H9 (cell line): ENCODE data around the gene METTL23. TPM values are rescaled to one million over a fixed set of nuclear protein-coding genes. Genes with fewer than 3 reads are reported as not detected.

Experiments used
- DNase-seq: peaks from one replicate; pipeline ENCODE4 v3.0.0-alpha.2; 2017
- H2AFZ ChIP-seq: one replicate; pipeline ENCODE4 v1.6.1; 2013; ENCODE audit warnings: mild to moderate bottlenecking, low read length, control low read depth, moderate library complexity
- H2AK5ac ChIP-seq: 2 replicates; pipeline ENCODE4 v1.6.1; 2013; ENCODE audit warnings: low read length, control low read depth, mixed read lengths; ENCODE audit not compliant: insufficient read length
- H2BK120ac ChIP-seq: one replicate; pipeline ENCODE4 v1.6.1; 2013; ENCODE audit warnings: low read depth, mild to moderate bottlenecking, low read length, control low read depth, inconsistent platforms; ENCODE audit not compliant: poor library complexity, severe bottlenecking
- H2BK12ac ChIP-seq: 2 replicates; pipeline ENCODE4 v1.6.1; 2013; ENCODE audit warnings: low read length, control low read depth, mixed read lengths, low read depth; ENCODE audit not compliant: insufficient read length
- H2BK15ac ChIP-seq: 2 replicates; pipeline ENCODE4 v1.6.1; 2013; ENCODE audit warnings: low read depth, low read length, control low read depth
- H2BK20ac ChIP-seq: one replicate; pipeline ENCODE4 v1.6.1; 2013; ENCODE audit warnings: low read depth, mild to moderate bottlenecking, low read length, control low read depth, inconsistent platforms; ENCODE audit not compliant: poor library complexity, severe bottlenecking
- H2BK5ac ChIP-seq: 2 replicates; pipeline ENCODE4 v1.6.1; 2013; ENCODE audit warnings: low read length, control low read depth, mixed read lengths; ENCODE audit not compliant: insufficient read length
- H3K14ac ChIP-seq: 2 replicates; pipeline ENCODE4 v1.6.1; 2013; ENCODE audit warnings: low read length, control low read depth; ENCODE audit not compliant: insufficient read depth
- H3K18ac ChIP-seq: 2 replicates; pipeline ENCODE4 v1.6.1; 2013; ENCODE audit warnings: low read depth, mild to moderate bottlenecking, mixed read lengths, low read length, control low read depth; ENCODE audit not compliant: insufficient read length
- H3K23ac ChIP-seq: 2 replicates; pipeline ENCODE4 v1.6.1; 2013; ENCODE audit warnings: low read length, control low read depth, mixed read lengths, low read depth; ENCODE audit not compliant: insufficient read length
- H3K23me2 ChIP-seq: 2 replicates; pipeline ENCODE4 v1.6.1; 2013; ENCODE audit warnings: low read depth, mild to moderate bottlenecking, mixed read lengths, low read length, control low read depth; ENCODE audit not compliant: insufficient read length, poor library complexity, severe bottlenecking
- H3K27ac ChIP-seq: 2 replicates; pipeline ENCODE4 v1.5.1; 2013; ENCODE audit warnings: low read length, control low read depth, mixed read lengths, low read depth; ENCODE audit not compliant: insufficient read length
- H3K27me3 ChIP-seq: 2 replicates; pipeline ENCODE4 v1.6.1; 2013; ENCODE audit warnings: low read length, control low read depth, inconsistent platforms; ENCODE audit not compliant: insufficient read depth
- H3K4ac ChIP-seq: 2 replicates; pipeline ENCODE4 v1.6.1; 2013; ENCODE audit warnings: low read depth, mild to moderate bottlenecking, control low read depth, inconsistent platforms, low read length, moderate library complexity
- H3K4me1 ChIP-seq: 2 replicates; pipeline ENCODE4 v1.6.1; 2013; ENCODE audit warnings: low read length, control low read depth, inconsistent platforms; ENCODE audit not compliant: insufficient read depth
- H3K4me2 ChIP-seq: 2 replicates; pipeline ENCODE4 v1.6.1; 2013; ENCODE audit warnings: low read length, control low read depth, mixed read lengths; ENCODE audit not compliant: insufficient read length, insufficient read depth
- H3K56ac ChIP-seq: 2 replicates; pipeline ENCODE4 v1.6.1; 2013; ENCODE audit warnings: low read depth, mild to moderate bottlenecking, mixed read lengths, low read length, control low read depth; ENCODE audit not compliant: insufficient read length
- H3K79me1 ChIP-seq: 2 replicates; pipeline ENCODE4 v1.6.1; 2013; ENCODE audit warnings: low read depth, mild to moderate bottlenecking, moderate library complexity, low read length, control low read depth, inconsistent platforms; ENCODE audit not compliant: insufficient read depth, poor library complexity, severe bottlenecking
- H3K79me2 ChIP-seq: 2 replicates; pipeline ENCODE4 v1.6.1; 2013; ENCODE audit warnings: low read length, control low read depth, inconsistent platforms; ENCODE audit not compliant: insufficient read depth
- H3K9ac ChIP-seq: 2 replicates; pipeline ENCODE4 v1.6.1; 2013; ENCODE audit warnings: low read length, control low read depth, mixed read lengths; ENCODE audit not compliant: insufficient read length; ENCODE audit errors: extremely low read depth
- H3K9me3 ChIP-seq: one replicate; pipeline ENCODE4 v1.6.1; 2013; ENCODE audit warnings: low read depth, low read length, inconsistent platforms; ENCODE audit not compliant: control insufficient read depth
- H3T11ph ChIP-seq: one replicate; pipeline ENCODE4 v1.6.1; 2013; ENCODE audit warnings: mild to moderate bottlenecking, low read length, control low read depth, inconsistent platforms
- H4K20me1 ChIP-seq: one replicate; pipeline ENCODE4 v1.6.1; 2013; ENCODE audit not compliant: control insufficient read depth, insufficient read length, insufficient read depth
- H4K5ac ChIP-seq: 2 replicates; pipeline ENCODE4 v1.6.1; 2013; ENCODE audit warnings: low read depth, mild to moderate bottlenecking, mixed read lengths, low read length, control low read depth; ENCODE audit not compliant: insufficient read length
- H4K8ac ChIP-seq: replicated peaks from 2 replicates; pipeline ENCODE4 v1.6.1; 2013; ENCODE audit warnings: low read length, control low read depth, mixed read lengths, low read depth; ENCODE audit not compliant: insufficient read length
- H4K91ac ChIP-seq: 2 replicates; pipeline ENCODE4 v1.6.1; 2013; ENCODE audit warnings: low read depth, mild to moderate bottlenecking, moderate library complexity, mixed read lengths, low read length, control low read depth; ENCODE audit not compliant: insufficient read length
- H3K27ac Mint-ChIP-seq, 3 experiments: 2 replicates in 2 of 3; 3 replicates in 1 of 3; pipeline ENCODE4 v1.8.0; 2020 to 2021; ENCODE audit warnings: mixed read lengths in 3 of 3, mild to moderate bottlenecking in 1 of 3, moderate library complexity in 1 of 3
- H3K27me3 Mint-ChIP-seq: 2 replicates; pipeline ENCODE4 v1.8.0; 2021; ENCODE audit warnings: low read depth, mild to moderate bottlenecking, moderate library complexity, mixed read lengths
- H3K36me3 Mint-ChIP-seq, 3 experiments: 2 replicates in 2 of 3; 3 replicates in 1 of 3; pipeline ENCODE4 v1.8.0; 2020 to 2021; ENCODE audit warnings: low read depth in 3 of 3, mixed read lengths in 3 of 3; ENCODE audit not compliant: insufficient read depth in 1 of 3
- H3K4me1 Mint-ChIP-seq, 2 experiments: 2 replicates each; pipeline ENCODE4 v1.8.0; 2020; ENCODE audit warnings: mixed read lengths in 2 of 2
- H3K4me3 Mint-ChIP-seq, 2 experiments: 2 replicates in 1 of 2; 3 replicates in 1 of 2; pipeline ENCODE4 v1.8.0; 2020 to 2021; ENCODE audit warnings: mild to moderate bottlenecking in 2 of 2, mixed read lengths in 2 of 2, moderate library complexity in 1 of 2
- H3K9me3 Mint-ChIP-seq, 2 experiments: 2 replicates in 1 of 2; 3 replicates in 1 of 2; pipeline ENCODE4 v1.8.0; 2020; ENCODE audit warnings: mild to moderate bottlenecking in 2 of 2, mixed read lengths in 2 of 2, moderate library complexity in 1 of 2
- CTCF ChIP-seq: fragments of 200-600 bp; sonication (generic); conservative IDR thresholded peaks from 3 replicates; pipeline ENCODE4 v1.8.0; 2021; ENCODE audit warnings: antibody characterized with exemption, mild to moderate bottlenecking
- WGBS: extraction: QIAGEN DNeasy Blood & Tissue Kit; methylation state at CpG from one replicate; pipeline ENCODE4 v1.1.7; 2013; ENCODE audit warnings: missing lambda C conversion rate, low lambda C conversion rate, mixed read lengths; ENCODE audit not compliant: insufficient read length; ENCODE audit errors: extremely low coverage; 5-methylcytosine and 5-hydroxymethylcytosine counted together
- total RNA-seq: library from RNA; stranded (reverse); gene quantifications from 2 replicates; pipeline ENCODE4 v1.2.1, GENCODE V29; 2021

Gene METTL23
- total RNA-seq, 1 experiment from 2014 or later: 29.9 TPM

- Mint-ChIP-seq H3K27ac (peak overlapping the region in 2 of 3 experiments; percentile 53 to 59; a peak in 3 of 7 replicates), H3K4me3 (0 out of 5 replicates have a peak overlapping the region, but pooled peaks of 1 of the 2 experiments have one; percentile 2), H3K36me3 (peaks cover 0 to 4% (median 0%) of the 10 kb centered on the region in 3 experiments; a peak in 1 of 7 replicates), H3K4me1 (peaks cover 20 to 38% of the 10 kb centered on the region in 2 experiments), H3K27me3 (no peaks in the 10 kb centered on the region), H3K9me3 (no peaks in the 10 kb centered on the region; a peak in 1 of 5 replicates)
- Histone ChIP-seq H2BK120ac (no peak overlapping the region), H3K9me3 (no peaks in the 10 kb centered on the region), H3K27ac (no peak overlapping the region), H4K20me1 (no peaks in the 10 kb centered on the region), H3K14ac (no peak overlapping the region; the same call in 1 of the 2 replicates), H2BK15ac (no peak overlapping the region), H3K18ac (no peak overlapping the region), H3K23ac (no peak overlapping the region), H2AK5ac (no peak overlapping the region), H3K79me1 (no peaks in the 10 kb centered on the region), H3T11ph (no peak overlapping the region), H2BK20ac (no peak overlapping the region), H4K8ac (no peak overlapping the region), H3K4ac (no peak overlapping the region), H4K5ac (no peak overlapping the region), H2BK12ac (no peak overlapping the region), H3K4me1 (peaks cover 3% of the 10 kb centered on the region; the same call in 1 of the 2 replicates), H3K23me2 (no peaks in the 10 kb centered on the region), H3K56ac (no peak overlapping the region), H2AFZ (no peak overlapping the region), H3K27me3 (no peaks in the 10 kb centered on the region), H4K91ac (no peak overlapping the region), H3K79me2 (no peaks in the 10 kb centered on the region), H3K4me2 (no peak overlapping the region), H2BK5ac (no peak overlapping the region), H3K9ac (no peak overlapping the region)
- WGBS: 100% methylated on average over 2 of the region's 18 CpGs
- no peak for DNase-seq
- TF ChIP-seq CTCF: peak; percentile 66
Observed at GRCh38 chr17:76683011-76683755, 43.5 kb upstream of the METTL23 start.
